ENCODE data around the gene SND1.

Gene SND1

GRCh38 chr7:127983804-127984332 is 331.9 kb downstream of the SND1 start:
- Histone ChIP-seq H3K4me1 (ENCODE audit: low read length) (no peaks in the 10 kb centered on the region), H3K9me3 (replicated peaks; ENCODE audit: insufficient read depth, low read length) (no peaks in the 10 kb centered on the region), H3K36me3 (replicated peaks; ENCODE audit: insufficient read depth, low read length) (0 out of 2 replicates have a peak, but pooled peaks cover 3% of the 10 kb centered on the region), H3K27me3 (replicated peaks; ENCODE audit: insufficient read depth, low read length) (no peaks in the 10 kb centered on the region), H3F3A (ENCODE audit: insufficient read depth, low read length) (no peaks in the 10 kb centered on the region), H3K4me3 (ENCODE audit: low read length) (no peak overlapping the region), H3K4me2 (ENCODE audit: low read depth, low read length) (no peak overlapping the region), H3K27ac (ENCODE audit: low read length) (no peak overlapping the region), H4K20me1 (ENCODE audit: insufficient read depth, low read length) (no peaks in the 10 kb centered on the region), H2AFZ (ENCODE audit: low read length) (no peak overlapping the region), H3K9ac (ENCODE audit: low read length) (no peak overlapping the region), H3K9me2 (replicated peaks; ENCODE audit: insufficient read depth, low read length) (no peaks in the 10 kb centered on the region), H3K79me2 (ENCODE audit: low read length) (peaks cover 76% of the 10 kb centered on the region)
- TF ChIP-seq EZH2 (optimal IDR thresholded peaks at IDR 0.05; ENCODE audit: low read depth, low read length) (no peak), EZH2phosphoT487 (IDR thresholded peaks at IDR 0.05; ENCODE audit: low read length) (no peak)
- TF ChIP-seq, protein P1, sequence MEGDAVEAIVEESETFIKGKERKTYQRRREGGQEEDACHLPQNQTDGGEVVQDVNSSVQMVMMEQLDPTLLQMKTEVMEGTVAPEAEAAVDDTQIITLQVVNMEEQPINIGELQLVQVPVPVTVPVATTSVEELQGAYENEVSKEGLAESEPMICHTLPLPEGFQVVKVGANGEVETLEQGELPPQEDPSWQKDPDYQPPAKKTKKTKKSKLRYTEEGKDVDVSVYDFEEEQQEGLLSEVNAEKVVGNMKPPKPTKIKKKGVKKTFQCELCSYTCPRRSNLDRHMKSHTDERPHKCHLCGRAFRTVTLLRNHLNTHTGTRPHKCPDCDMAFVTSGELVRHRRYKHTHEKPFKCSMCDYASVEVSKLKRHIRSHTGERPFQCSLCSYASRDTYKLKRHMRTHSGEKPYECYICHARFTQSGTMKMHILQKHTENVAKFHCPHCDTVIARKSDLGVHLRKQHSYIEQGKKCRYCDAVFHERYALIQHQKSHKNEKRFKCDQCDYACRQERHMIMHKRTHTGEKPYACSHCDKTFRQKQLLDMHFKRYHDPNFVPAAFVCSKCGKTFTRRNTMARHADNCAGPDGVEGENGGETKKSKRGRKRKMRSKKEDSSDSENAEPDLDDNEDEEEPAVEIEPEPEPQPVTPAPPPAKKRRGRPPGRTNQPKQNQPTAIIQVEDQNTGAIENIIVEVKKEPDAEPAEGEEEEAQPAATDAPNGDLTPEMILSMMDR (IDR thresholded peaks at IDR 0.05; ENCODE audit: low read length): no peak
- DNase-seq: no peak

GRCh38 chr7:127986581-127987521 is 334.9 kb downstream of the SND1 start:
- Histone ChIP-seq H3K9me3 (replicated peaks; ENCODE audit: insufficient read depth, low read length) (no peaks in the 10 kb centered on the region), H3K36me3 (replicated peaks; ENCODE audit: insufficient read depth, low read length) (peaks cover 8% of the 10 kb centered on the region; the same call in 1 of the 2 replicates), H3K4me1 (ENCODE audit: low read length) (no peaks in the 10 kb centered on the region), H3K4me3 (ENCODE audit: low read length) (no peak overlapping the region), H3K4me2 (ENCODE audit: low read depth, low read length) (no peak overlapping the region), H3K27ac (ENCODE audit: low read length) (no peak overlapping the region), H2AFZ (ENCODE audit: low read length) (no peak overlapping the region), H4K20me1 (ENCODE audit: insufficient read depth, low read length) (no peaks in the 10 kb centered on the region), H3K9ac (ENCODE audit: low read length) (no peak overlapping the region), H3K9me2 (replicated peaks; ENCODE audit: insufficient read depth, low read length) (no peaks in the 10 kb centered on the region), H3K27me3 (replicated peaks; ENCODE audit: insufficient read depth, low read length) (no peaks in the 10 kb centered on the region), H3K79me2 (ENCODE audit: low read length) (peaks cover 82% of the 10 kb centered on the region), H3F3A (ENCODE audit: insufficient read depth, low read length) (no peaks in the 10 kb centered on the region)
- TF ChIP-seq EZH2phosphoT487 (IDR thresholded peaks at IDR 0.05; ENCODE audit: low read length) (no peak), EZH2 (optimal IDR thresholded peaks at IDR 0.05; ENCODE audit: low read depth, low read length) (no peak)
- no peak for DNase-seq

DNA sequence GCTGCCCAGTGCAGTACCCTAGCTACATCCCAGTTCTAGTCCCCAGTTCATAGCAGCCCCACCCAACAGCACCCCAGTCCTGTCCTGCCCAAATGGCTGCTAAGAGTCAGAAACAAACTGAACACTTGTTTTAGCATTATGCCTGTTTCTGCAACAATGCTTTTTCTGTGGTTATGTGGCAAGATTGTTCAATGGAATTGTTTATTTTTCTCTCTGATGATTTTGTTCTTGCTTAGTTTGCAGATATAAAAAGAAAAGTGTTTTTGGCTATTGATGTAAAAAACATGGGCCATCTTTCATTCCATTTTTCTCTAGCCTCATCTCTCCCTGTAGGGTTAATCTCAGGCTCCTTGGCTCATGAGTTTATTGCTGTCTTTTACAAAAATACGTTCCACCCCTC is 336.8 kb downstream of the SND1 start:
- no peaks in the 10 kb centered on the region for H3K27me3 ChIP-seq (replicated peaks; ENCODE audit: insufficient read depth, low read length)
- no peaks in the 10 kb centered on the region for H3K9me3 ChIP-seq (replicated peaks; ENCODE audit: insufficient read depth, low read length)
- no peak overlapping the region for H3K4me2 ChIP-seq (ENCODE audit: low read depth, low read length)
- H2AFZ ChIP-seq (ENCODE audit: low read length): no peak overlapping the region
- no peak overlapping the region for H3K9ac ChIP-seq (ENCODE audit: low read length)
- H3K27ac ChIP-seq (ENCODE audit: low read length): no peak overlapping the region
- H3K36me3 ChIP-seq (replicated peaks; ENCODE audit: insufficient read depth, low read length): peaks cover 8% of the 10 kb centered on the region; the same call in 1 of the 2 replicates
- TF ChIP-seq EZH2 (optimal IDR thresholded peaks at IDR 0.05; ENCODE audit: low read depth, low read length): no peak
- TF ChIP-seq, protein P1 (IDR thresholded peaks at IDR 0.05; ENCODE audit: low read length): no peak
- no peak for TF ChIP-seq EZH2phosphoT487 (IDR thresholded peaks at IDR 0.05; ENCODE audit: low read length)
- H3K79me2 ChIP-seq (ENCODE audit: low read length): peaks cover 76% of the 10 kb centered on the region
- DNase-seq: no peak
- H3F3A ChIP-seq (ENCODE audit: insufficient read depth, low read length): no peaks in the 10 kb centered on the region
- no peaks in the 10 kb centered on the region for H3K4me1 ChIP-seq (ENCODE audit: low read length)
- no peaks in the 10 kb centered on the region for H4K20me1 ChIP-seq (ENCODE audit: insufficient read depth, low read length)
- no peaks in the 10 kb centered on the region for H3K9me2 ChIP-seq (replicated peaks; ENCODE audit: insufficient read depth, low read length)
- H3K4me3 ChIP-seq (ENCODE audit: low read length): no peak overlapping the region

Data from MM.1S (cell line).